Measurements from ENCODE around the gene NT5M.
A peak's percentile ranks its signal among the peaks of the same experiment; 100 is the strongest.

The NT5M gene

GRCh38 chr17:17309356-17309755 lies 6.2 kb downstream of the NT5M start:
- no peak for DNase-seq (ENCODE audit: low read depth in 1 of 2, low spot score in 1 of 2)
- in situ Hi-C loops (cut with HindIII; ENCODE audit: low pct_unique_long_range_greater_than_20kb, low sequenced_read_pairs), result no loop called here
- TF ChIP-seq JUND (IDR thresholded peaks at IDR 0.05; ENCODE audit: low read depth), result no peak

GRCh38 chr17:17313350-17313991 lies 10.3 kb downstream of the NT5M start:
- DNase-seq (ENCODE audit: low read depth in 1 of 2, low spot score in 1 of 2), result peak; percentile 50 to 61
- no peak for TF ChIP-seq JUND (IDR thresholded peaks at IDR 0.05; ENCODE audit: low read depth)
- in situ Hi-C loops (cut with HindIII; ENCODE audit: low pct_unique_long_range_greater_than_20kb, low sequenced_read_pairs), result no loop called here

- TF ChIP-seq JUND (IDR thresholded peaks at IDR 0.05; ENCODE audit: low read depth), result no peak
- in situ Hi-C loops (cut with HindIII; ENCODE audit: low pct_unique_long_range_greater_than_20kb, low sequenced_read_pairs), result no loop called here
- DNase-seq (ENCODE audit: low read depth in 1 of 2, low spot score in 1 of 2), result no peak
Measured at GRCh38 chr17:17314501-17315071, 11.4 kb downstream of the NT5M start.

GRCh38 chr17:17315142-17315821 lies 12.1 kb downstream of the NT5M start:
- in situ Hi-C loops (cut with HindIII; ENCODE audit: low pct_unique_long_range_greater_than_20kb, low sequenced_read_pairs), result no loop called here
- no peak for TF ChIP-seq JUND (IDR thresholded peaks at IDR 0.05; ENCODE audit: low read depth)

GRCh38 chr17:17320188-17320910 lies 17.2 kb downstream of the NT5M start:
- in situ Hi-C loops (cut with HindIII; ENCODE audit: low pct_unique_long_range_greater_than_20kb, low sequenced_read_pairs), result no loop called here
- no peak for DNase-seq (ENCODE audit: low read depth in 1 of 2, low spot score in 1 of 2)
- TF ChIP-seq JUND (IDR thresholded peaks at IDR 0.05; ENCODE audit: low read depth), result no peak

More at GRCh38 chr17:17315142-17315821, 12.1 kb downstream of the NT5M start:
- DNase-seq (ENCODE audit: low read depth in 1 of 2, low spot score in 1 of 2), result peak in 1 of 2 experiments; percentile 27

DNA sequence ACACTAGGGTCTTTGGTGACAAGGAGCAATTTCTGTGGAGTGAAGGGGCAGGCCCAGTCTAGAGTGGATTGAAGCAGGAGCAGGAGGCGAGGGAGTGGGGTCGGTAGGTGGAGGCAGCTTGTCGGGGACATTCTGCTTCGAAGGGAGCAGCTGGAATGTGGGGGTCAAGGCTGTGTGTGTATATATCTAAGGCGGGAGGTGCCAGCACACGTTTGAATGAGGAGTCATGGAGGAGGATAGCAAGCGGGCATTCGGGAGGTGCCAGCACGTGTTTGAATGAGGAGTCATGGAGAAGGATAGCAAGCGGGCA lies 17.7 kb downstream of the NT5M start:
- in situ Hi-C loops (cut with HindIII; ENCODE audit: low pct_unique_long_range_greater_than_20kb, low sequenced_read_pairs), result no loop called here
- DNase-seq (ENCODE audit: low read depth in 1 of 2, low spot score in 1 of 2), result no peak
- no peak for TF ChIP-seq JUND (IDR thresholded peaks at IDR 0.05; ENCODE audit: low read depth)

DNA sequence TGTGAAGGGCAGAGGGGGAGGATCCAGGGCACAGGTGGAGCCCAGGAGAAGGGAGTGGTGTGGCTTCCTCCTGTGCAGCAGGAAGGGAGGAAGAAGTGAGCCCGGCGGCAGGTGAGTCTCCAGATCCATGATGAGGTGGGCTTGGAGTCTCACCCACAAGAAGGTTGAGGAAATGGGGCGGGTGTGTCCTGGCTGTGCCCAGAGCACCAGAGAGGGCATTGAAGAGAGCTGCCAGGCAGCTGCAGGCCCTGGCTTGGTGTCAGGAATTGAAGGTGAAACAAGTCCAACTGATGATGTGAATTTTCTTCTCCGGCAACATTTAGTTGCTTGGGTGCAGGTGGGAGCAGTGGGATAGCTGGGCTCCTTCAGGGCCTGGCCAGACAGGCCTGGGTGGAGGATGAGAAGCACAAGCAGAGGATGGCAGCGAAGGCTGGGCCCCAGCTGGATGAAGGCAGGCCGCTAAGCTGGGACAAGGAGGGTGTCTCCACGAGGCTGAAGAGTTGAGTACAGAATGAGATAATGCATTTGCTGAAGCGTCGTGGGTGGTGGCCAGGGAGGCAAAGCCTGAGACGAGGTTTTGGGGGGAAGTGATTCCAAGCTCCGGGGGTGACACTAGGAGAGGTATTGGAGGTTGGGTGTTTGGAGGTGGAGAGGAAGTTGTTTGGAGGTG lies 18.3 kb downstream of the NT5M start:
- in situ Hi-C loops (cut with HindIII; ENCODE audit: low pct_unique_long_range_greater_than_20kb, low sequenced_read_pairs), result no loop called here
- DNase-seq (ENCODE audit: low read depth in 1 of 2, low spot score in 1 of 2), result no peak
- TF ChIP-seq JUND (IDR thresholded peaks at IDR 0.05; ENCODE audit: low read depth), result no peak

DNA sequence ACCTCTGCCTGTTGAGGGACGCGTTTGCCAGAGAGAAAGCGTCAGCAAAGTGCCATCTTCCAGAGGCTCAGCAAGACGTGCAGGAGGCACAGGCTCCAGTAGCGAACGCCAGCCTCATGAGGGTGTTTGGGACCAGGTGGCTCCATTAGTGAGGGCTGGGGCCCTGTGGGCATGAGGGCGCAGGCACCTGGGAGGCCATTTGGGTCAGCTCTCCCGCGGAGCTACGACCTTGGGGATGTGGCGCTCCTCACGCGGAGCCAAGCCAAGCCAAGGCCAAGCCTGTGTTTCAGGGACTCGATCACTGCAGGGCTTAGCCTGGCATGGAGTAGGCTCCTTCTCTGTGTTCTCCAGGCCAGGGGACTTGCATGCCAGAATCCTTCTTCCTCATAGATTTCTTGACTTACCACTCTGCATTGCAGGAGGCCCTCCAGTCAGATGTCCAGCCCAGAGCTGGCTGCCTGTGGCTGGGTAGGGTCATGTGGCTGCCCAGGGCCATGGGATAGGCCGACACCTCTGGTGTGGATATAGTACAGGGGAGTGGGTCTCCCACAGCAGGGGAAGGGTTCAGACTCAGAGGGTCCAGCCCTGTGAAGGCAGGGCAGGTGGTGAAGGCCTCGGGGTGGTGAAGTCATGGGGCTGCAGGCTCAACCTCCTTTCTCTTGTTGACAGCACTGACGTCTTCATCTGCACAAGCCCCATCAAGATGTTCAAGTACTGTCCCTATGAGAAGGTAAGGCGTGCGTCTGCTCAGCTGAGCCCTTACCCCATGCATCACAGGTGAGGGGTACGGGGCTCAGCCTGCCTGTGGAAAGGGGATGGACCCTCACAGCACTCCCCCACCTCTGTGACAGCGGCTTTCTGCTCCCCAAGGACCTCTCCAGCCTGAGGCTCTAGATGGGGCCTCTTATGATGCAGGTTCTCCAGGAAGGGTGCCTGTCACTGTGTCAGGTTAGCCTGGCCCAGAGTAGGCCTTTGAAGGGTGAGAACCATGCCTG lies 19.6 kb downstream of the NT5M start:
- TF ChIP-seq JUND (IDR thresholded peaks at IDR 0.05; ENCODE audit: low read depth), result no peak
- DNase-seq (ENCODE audit: low read depth in 1 of 2, low spot score in 1 of 2), result no peak
- in situ Hi-C loops (cut with HindIII; ENCODE audit: low pct_unique_long_range_greater_than_20kb, low sequenced_read_pairs), result no loop called here

- TF ChIP-seq JUND (IDR thresholded peaks at IDR 0.05; ENCODE audit: low read depth), result no peak
- no peak for DNase-seq (ENCODE audit: low read depth in 1 of 2, low spot score in 1 of 2)
- in situ Hi-C loops (cut with HindIII; ENCODE audit: low pct_unique_long_range_greater_than_20kb, low sequenced_read_pairs), result no loop called here
Measured at GRCh38 chr17:17324616-17325015, 21.4 kb downstream of the NT5M start.

DNA sequence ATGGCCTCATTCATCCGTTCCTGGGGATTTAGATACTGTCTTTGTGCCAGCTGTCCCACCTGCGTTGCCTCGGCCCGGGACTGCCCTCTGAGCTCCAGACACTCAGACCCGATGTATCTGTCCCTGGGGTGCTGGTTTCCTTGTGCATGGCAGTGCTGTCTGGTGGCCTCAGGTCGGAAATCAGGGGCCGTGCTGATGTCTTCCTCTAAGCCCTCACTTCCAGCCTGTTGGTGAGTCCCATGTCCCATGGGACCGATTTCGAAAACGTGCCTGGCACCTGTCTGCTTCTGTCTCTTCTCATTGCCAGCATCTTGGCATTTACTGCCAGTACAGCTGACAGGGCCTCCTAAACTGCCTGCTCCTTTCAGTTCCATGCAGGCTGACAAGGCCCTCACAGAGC lies 22.1 kb downstream of the NT5M start:
- TF ChIP-seq JUND (IDR thresholded peaks at IDR 0.05; ENCODE audit: low read depth), result no peak
- no peak for DNase-seq (ENCODE audit: low read depth in 1 of 2, low spot score in 1 of 2)
- in situ Hi-C loops (cut with HindIII; ENCODE audit: low pct_unique_long_range_greater_than_20kb, low sequenced_read_pairs), result no loop called here

- in situ Hi-C loops (cut with HindIII; ENCODE audit: low pct_unique_long_range_greater_than_20kb, low sequenced_read_pairs), result no loop called here
- DNase-seq (ENCODE audit: low read depth in 1 of 2, low spot score in 1 of 2), result no peak
- TF ChIP-seq JUND (IDR thresholded peaks at IDR 0.05; ENCODE audit: low read depth), result no peak
Measured at GRCh38 chr17:17325816-17326215, 22.6 kb downstream of the NT5M start.

All from T47D (cell line).